ENCODE results near the gene WNT9A.
"Not testable (repeated sequence)": the region's sequence is repeated elsewhere in the genome, so short reads cannot be mapped to it uniquely, and the experiment has no call there.

WNT9A gene

GRCh38 chr1:227967815-227968214, 20.1 kb upstream of the WNT9A start:
- not testable (repeated sequence) for DNase-seq (ENCODE audit: insufficient read length, low spot score); FAIRE-seq

GRCh38 chr1:227966733-227967132, 19.0 kb upstream of the WNT9A start:
- FAIRE-seq: not testable (repeated sequence)

GRCh38 chr1:227961651-227962466, 14.1 kb upstream of the WNT9A start:
- DNase-seq (ENCODE audit: insufficient read length, low spot score) (no peak), FAIRE-seq (no peak)
- TF ChIP-seq CTCF (IDR thresholded peaks at IDR 0.05; ENCODE audit: insufficient read depth, missing control alignments): no peak

More at GRCh38 chr1:227966733-227967132, 19.0 kb upstream of the WNT9A start:
- DNase-seq (ENCODE audit: insufficient read length, low spot score): not testable (repeated sequence)

- no peak for FAIRE-seq
- no peak for DNase-seq (ENCODE audit: insufficient read length, low spot score)
- no peak for TF ChIP-seq CTCF (IDR thresholded peaks at IDR 0.05; ENCODE audit: insufficient read depth, missing control alignments)
These were observed 11.7 kb upstream of the WNT9A start for GRCh38 chr1:227959325-227959860.

GRCh38 chr1:227958617-227959324, 11.0 kb upstream of the WNT9A start:
- DNase-seq (ENCODE audit: insufficient read length, low spot score): no peak
- no peak for TF ChIP-seq CTCF (IDR thresholded peaks at IDR 0.05; ENCODE audit: insufficient read depth, missing control alignments)
- no peak for FAIRE-seq

- FAIRE-seq (no peak), DNase-seq (ENCODE audit: insufficient read length, low spot score) (no peak)
- no peak for TF ChIP-seq CTCF (IDR thresholded peaks at IDR 0.05; ENCODE audit: insufficient read depth, missing control alignments)
These were observed 8.1 kb upstream of the WNT9A start for GRCh38 chr1:227955808-227956207.

- TF ChIP-seq CTCF (IDR thresholded peaks at IDR 0.05; ENCODE audit: insufficient read depth, missing control alignments): no peak
- DNase-seq (ENCODE audit: insufficient read length, low spot score) (no peak), FAIRE-seq (no peak)
These were observed 6.6 kb upstream of the WNT9A start for GRCh38 chr1:227954163-227954850.
